GM19351 (cell line): ENCODE results near the gene PRRT1.
"Not testable (repeated sequence)": the region's sequence is repeated elsewhere in the genome, so short reads cannot be mapped to it uniquely, and the experiment has no call there.

Source experiments
- ATAC-seq: cut with Tn5 transposase; IDR thresholded peaks from one replicate; pipeline ENCODE4 v1.9.1; 2021; ENCODE audit warnings: mild to moderate bottlenecking, moderate library complexity; ENCODE audit not compliant: unreplicated experiment

PRRT1 gene

GRCh38 chr6:32152769-32153563 is 1.2 kb upstream of the PRRT1 start:
- no peak for ATAC-seq

GRCh38 chr6:32151181-32151862 is 417 bp downstream of the PRRT1 start:
- no peak for ATAC-seq

GRCh38 chr6:32149932-32150870 is 1.5 kb downstream of the PRRT1 start:
- ATAC-seq, result no peak

- no peak for ATAC-seq
Measured at GRCh38 chr6:32149092-32149755, 2.5 kb downstream of the PRRT1 start.

GRCh38 chr6:32148289-32149091 is 3.2 kb downstream of the PRRT1 start:
- no peak for ATAC-seq

- no peak for ATAC-seq
Measured at GRCh38 chr6:32147401-32148132, 4.2 kb downstream of the PRRT1 start.

GRCh38 chr6:32146687-32147086 is 5.1 kb downstream of the PRRT1 start:
- ATAC-seq, result no peak

GRCh38 chr6:32146287-32146686 is 5.5 kb downstream of the PRRT1 start:
- no peak for ATAC-seq

GRCh38 chr6:32144238-32144637 is 7.5 kb downstream of the PRRT1 start:
- ATAC-seq, result not testable (repeated sequence)

- ATAC-seq, result no peak
Measured at GRCh38 chr6:32140420-32141046, 11.2 kb downstream of the PRRT1 start.

- ATAC-seq, result no peak
Measured at GRCh38 chr6:32139590-32139989, 12.1 kb downstream of the PRRT1 start.

GRCh38 chr6:32137454-32137853 is 14.3 kb downstream of the PRRT1 start:
- ATAC-seq, result no peak

GRCh38 chr6:32133786-32134185 is 18.0 kb downstream of the PRRT1 start:
- ATAC-seq, result no peak

GRCh38 chr6:32132110-32132509 is 19.6 kb downstream of the PRRT1 start:
- ATAC-seq, result no peak

- no peak for ATAC-seq
Measured at GRCh38 chr6:32131439-32131948, 20.2 kb downstream of the PRRT1 start.

- ATAC-seq, result no peak
Measured at GRCh38 chr6:32129297-32130088, 22.2 kb downstream of the PRRT1 start.

GRCh38 chr6:32128751-32129296 is 22.9 kb downstream of the PRRT1 start:
- no peak for ATAC-seq
